Measurements from ENCODE around the gene ARIH1.
"Not testable (repeated sequence)": the region's sequence is repeated elsewhere in the genome, so short reads cannot be mapped to it uniquely, and the experiment has no call there.

Gene ARIH1

GRCh38 chr15:72473614-72474465 lies at the start of gene ARIH1:
TSS of gene ARIH1 (plus strand) at chr15:72474330. CDS start at chr15:72474640, 310 bp downstream.
- DNase-seq: peak; percentile 94

- DNase-seq: no peak
Measured at GRCh38 chr15:72426753-72427152, 47.4 kb upstream of the ARIH1 start.

GRCh38 chr15:72437650-72438316 lies 36.3 kb upstream of the ARIH1 start:
- DNase-seq: no peak

- not testable (repeated sequence) for DNase-seq
Measured at GRCh38 chr15:72442848-72443247, 31.3 kb upstream of the ARIH1 start.

- no peak for DNase-seq
Measured at GRCh38 chr15:72445426-72445825, 28.7 kb upstream of the ARIH1 start.

- DNase-seq: no peak
Measured at GRCh38 chr15:72450805-72451204, 23.3 kb upstream of the ARIH1 start.

- no peak for DNase-seq
Measured at GRCh38 chr15:72451224-72451623, 22.9 kb upstream of the ARIH1 start.

- DNase-seq: no peak
Measured at GRCh38 chr15:72456684-72457083, 17.4 kb upstream of the ARIH1 start.

GRCh38 chr15:72460402-72460801 lies 13.7 kb upstream of the ARIH1 start:
- no peak for DNase-seq

GRCh38 chr15:72463702-72464101 lies 10.4 kb upstream of the ARIH1 start:
- DNase-seq: no peak

GRCh38 chr15:72464251-72464650 lies 9.9 kb upstream of the ARIH1 start:
- DNase-seq: no peak

GRCh38 chr15:72468103-72468502 lies 6.0 kb upstream of the ARIH1 start:
- no peak for DNase-seq

GRCh38 chr15:72472992-72473610 lies 1.0 kb upstream of the ARIH1 start:
- DNase-seq: peak; percentile 31

- DNase-seq: no peak
Measured at GRCh38 chr15:72474466-72474911, 359 bp downstream of the ARIH1 start.

GRCh38 chr15:72474912-72475628 lies 940 bp downstream of the ARIH1 start:
- DNase-seq: peak; percentile 78

- no peak for DNase-seq
Measured at GRCh38 chr15:72475674-72476073, 1.5 kb downstream of the ARIH1 start.

GRCh38 chr15:72476330-72476729 lies 2.2 kb downstream of the ARIH1 start:
- DNase-seq: not testable (repeated sequence)

GRCh38 chr15:72481015-72481659 lies 7.0 kb downstream of the ARIH1 start:
- no peak for DNase-seq

- DNase-seq: no peak
Measured at GRCh38 chr15:72482275-72482674, 8.1 kb downstream of the ARIH1 start.

- DNase-seq: no peak
Measured at GRCh38 chr15:72483279-72483678, 9.1 kb downstream of the ARIH1 start.

GRCh38 chr15:72486144-72486543 lies 12.0 kb downstream of the ARIH1 start:
- peak; percentile 10 for DNase-seq

- DNase-seq: peak; percentile 43
Measured at GRCh38 chr15:72487070-72487797, 13.1 kb downstream of the ARIH1 start.

All from EL (cell line).